GM12875 (cell line): ENCODE data around the gene PRR11.

Experiments
- H3K4me3 ChIP-seq: one replicate; pipeline ENCODE4 v1.5.1; 2011; ENCODE audit warnings: low read depth, low read length, control low read depth
- CTCF ChIP-seq: IDR thresholded peaks from 2 replicates; pipeline ENCODE4 v1.5.1; 2011; ENCODE audit warnings: low read depth, mild to moderate bottlenecking, control low read depth, inconsistent platforms, low read length, moderate library complexity, borderline replicate concordance; ENCODE audit not compliant: insufficient read depth

The PRR11 gene

GRCh38 chr17:59139939-59140338, 15.6 kb upstream of the PRR11 start:
- TF ChIP-seq CTCF, result no peak
- no peak overlapping the region for H3K4me3 ChIP-seq

GRCh38 chr17:59141860-59142259, 13.7 kb upstream of the PRR11 start:
- H3K4me3 ChIP-seq, result no peak overlapping the region
- TF ChIP-seq CTCF, result no peak

- no peak for TF ChIP-seq CTCF
- H3K4me3 ChIP-seq, result no peak overlapping the region
These were observed 9.9 kb upstream of the PRR11 start for GRCh38 chr17:59145571-59146096.

- H3K4me3 ChIP-seq, result no peak overlapping the region
- no peak for TF ChIP-seq CTCF
These were observed 6.5 kb upstream of the PRR11 start for GRCh38 chr17:59149051-59149450.

- no peak for TF ChIP-seq CTCF
- no peak overlapping the region for H3K4me3 ChIP-seq
These were observed 5.6 kb upstream of the PRR11 start for GRCh38 chr17:59149841-59150511.

GRCh38 chr17:59151006-59151405, 4.5 kb upstream of the PRR11 start:
- no peak for TF ChIP-seq CTCF
- H3K4me3 ChIP-seq, result no peak overlapping the region

- TF ChIP-seq CTCF, result no peak
- H3K4me3 ChIP-seq, result no peak overlapping the region
These were observed 4.0 kb upstream of the PRR11 start for GRCh38 chr17:59151591-59151990.
